Epithelial cell of esophagus (primary cell): Measurements from ENCODE around the gene FOXR2.

Experiments
- DNase-seq: peaks from one replicate; pipeline ENCODE4 v3.0.0; 2010; ENCODE audit warnings: low read depth
- H3K4me3 ChIP-seq: 2 replicates; pipeline ENCODE4 v1.5.1; 2011; ENCODE audit warnings: mild to moderate bottlenecking, low read length, control low read depth
- TF ChIP-seq, protein P1 (sequence below): IDR thresholded peaks from 2 replicates; pipeline ENCODE4 v1.5.1; 2011; ENCODE audit warnings: low read depth, mild to moderate bottlenecking, low read length, control low read depth, inconsistent platforms; ENCODE audit not compliant: insufficient read depth; ENCODE audit errors: missing control alignments

FOXR2 gene

GRCh38 chrX:55623100-55623499, at the start of gene FOXR2:
Gene FOXR2 (plus strand): TSS chrX:55623400. CDS start chrX:55623712, 312 bp downstream.
- H3K4me3 ChIP-seq, result no peak within 1 kb of the TSS
- TF ChIP-seq, protein P1, sequence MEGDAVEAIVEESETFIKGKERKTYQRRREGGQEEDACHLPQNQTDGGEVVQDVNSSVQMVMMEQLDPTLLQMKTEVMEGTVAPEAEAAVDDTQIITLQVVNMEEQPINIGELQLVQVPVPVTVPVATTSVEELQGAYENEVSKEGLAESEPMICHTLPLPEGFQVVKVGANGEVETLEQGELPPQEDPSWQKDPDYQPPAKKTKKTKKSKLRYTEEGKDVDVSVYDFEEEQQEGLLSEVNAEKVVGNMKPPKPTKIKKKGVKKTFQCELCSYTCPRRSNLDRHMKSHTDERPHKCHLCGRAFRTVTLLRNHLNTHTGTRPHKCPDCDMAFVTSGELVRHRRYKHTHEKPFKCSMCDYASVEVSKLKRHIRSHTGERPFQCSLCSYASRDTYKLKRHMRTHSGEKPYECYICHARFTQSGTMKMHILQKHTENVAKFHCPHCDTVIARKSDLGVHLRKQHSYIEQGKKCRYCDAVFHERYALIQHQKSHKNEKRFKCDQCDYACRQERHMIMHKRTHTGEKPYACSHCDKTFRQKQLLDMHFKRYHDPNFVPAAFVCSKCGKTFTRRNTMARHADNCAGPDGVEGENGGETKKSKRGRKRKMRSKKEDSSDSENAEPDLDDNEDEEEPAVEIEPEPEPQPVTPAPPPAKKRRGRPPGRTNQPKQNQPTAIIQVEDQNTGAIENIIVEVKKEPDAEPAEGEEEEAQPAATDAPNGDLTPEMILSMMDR, result no peak
- no peak for DNase-seq

- TF ChIP-seq, protein P1, result no peak
- no peak overlapping the region for H3K4me3 ChIP-seq
- DNase-seq, result no peak
Measured at GRCh38 chrX:55579115-55579514, 44.1 kb upstream of the FOXR2 start.

GRCh38 chrX:55582447-55582846, 40.8 kb upstream of the FOXR2 start:
- DNase-seq, result no peak
- TF ChIP-seq, protein P1, result no peak
- H3K4me3 ChIP-seq, result no peak overlapping the region

DNA sequence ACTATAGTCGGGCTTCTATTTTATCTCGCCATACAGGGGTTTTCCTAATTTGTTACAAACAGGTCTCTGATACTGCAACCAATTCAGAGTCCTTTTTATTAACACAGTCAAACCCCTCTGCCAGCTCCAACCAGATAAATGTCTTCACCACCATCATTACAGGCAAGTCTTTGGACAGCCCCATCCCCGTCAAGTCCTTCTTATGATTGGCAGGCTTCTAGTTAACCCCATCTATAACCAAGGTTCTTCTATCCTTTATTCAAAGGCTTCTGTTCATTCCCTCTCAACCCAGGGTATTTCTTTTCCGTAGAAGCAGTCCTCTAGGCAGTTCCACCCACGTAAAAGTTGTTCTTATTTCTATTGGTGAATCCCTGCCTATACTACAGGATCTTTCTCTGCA, 29.9 kb upstream of the FOXR2 start:
- DNase-seq, result no peak
- H3K4me3 ChIP-seq, result no peak overlapping the region
- TF ChIP-seq, protein P1, result no peak

GRCh38 chrX:55593756-55594257, 29.4 kb upstream of the FOXR2 start:
- no peak for DNase-seq
- TF ChIP-seq, protein P1, result no peak
- no peak overlapping the region for H3K4me3 ChIP-seq

GRCh38 chrX:55598333-55598732, 24.9 kb upstream of the FOXR2 start:
- no peak for DNase-seq

DNA sequence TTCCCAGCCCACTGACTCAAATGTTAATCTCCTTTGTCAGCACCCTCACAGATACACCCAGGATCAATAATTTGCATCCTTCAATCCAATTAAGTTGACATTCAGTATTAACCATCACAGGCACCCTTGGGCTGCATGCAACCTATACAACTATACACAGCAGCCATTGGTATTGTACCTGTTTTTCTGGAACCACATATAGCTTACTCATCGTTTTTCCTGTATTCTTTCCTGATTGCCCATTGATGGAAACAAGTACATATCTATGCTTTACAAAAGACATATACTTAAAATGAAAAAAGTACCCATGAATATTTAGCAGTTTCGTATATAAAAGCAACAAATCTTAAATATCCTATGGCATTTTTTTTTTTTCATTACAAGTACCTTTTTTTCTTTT, 3.7 kb upstream of the FOXR2 start:
- no peak overlapping the region for H3K4me3 ChIP-seq
- TF ChIP-seq, protein P1, result no peak
- no peak for DNase-seq

More at GRCh38 chrX:55598333-55598732, 24.9 kb upstream of the FOXR2 start:
- no peak overlapping the region for H3K4me3 ChIP-seq
- TF ChIP-seq, protein P1, result no peak
